Heart left ventricle (tissue), 13 donors: ENCODE results near the gene CAD.

Source experiments
- CTCF ChIP-seq, 12 donors: fragments of 200-600 bp; sonication (generic) in 4 of 12; IDR thresholded peaks; one replicate each; pipeline versions ENCODE4 v1.5.0 to v1.8.0; 2018 to 2022; ENCODE audit warnings: antibody characterized with exemption in 12 of 12, mild to moderate bottlenecking in 5 of 12
- POLR2A ChIP-seq, 2 donors: fragments of 450-650 bp; IDR thresholded peaks; one replicate each; pipeline ENCODE4 v1.6.1; 2017; ENCODE audit warnings: antibody characterized with exemption in 2 of 2, mild to moderate bottlenecking in 2 of 2, moderate library complexity in 2 of 2
- donor health status: ischemic (EF 13 %, LVEDD 7.1; RV severe dilation, severe dysfunction).
- donor health status: DM: no; HTN: yes; CAD: no.
- donor health status: DM: no; HTN: no; CAD: no.
- donor health status: ischemic (EF 25% LVEDD 6.9; RV normal size, moderate dysfunction).
- donor health status: ischemic (EF 25% LVEDD 5.7; RV mildly dilated, moderate dysfunction).
- donor health status: ischemic (EF 35%, LVEDD 5.7; RV mildly dilated, moderate dysfunction).
- donor health status: nonischemic (EF 11% LVEDD 7.7; RV severe dilation, severe dysfunction).
- donor health status: DM: yes; HTN: yes; CAD: no.
- donor health status: PGD.
- donor health status: ischemic (EF 29% LVEDD 5.4; RV normal size, mild dysfunction).
- donor health status: nonischemic (EF 23%, LVEDD 6.1; RV moderate dilation, normal function).

- TF ChIP-seq CTCF (IDR thresholded peaks at IDR 0.05) (no peak), POLR2A (IDR thresholded peaks at IDR 0.05) (no peak)
Measured at GRCh38 chr2:27245626-27246025, 28.5 kb downstream of the CAD start.
